NOMO-1 (cell line): ENCODE results near the gene ANKIB1.

Experiments
- DNase-seq, 2 experiments: peaks; one replicate each; lab custom pipeline; 2025; ENCODE audit not compliant: unreplicated experiment in 2 of 2; lab: John Stamatoyannopoulos, UW

The ANKIB1 gene

GRCh38 chr7:92446869-92447344 is 201.1 kb downstream of the ANKIB1 start:
- no peak for DNase-seq

- DNase-seq = peak; percentile 99
Observed at GRCh38 chr7:92447345-92448204, 201.8 kb downstream of the ANKIB1 start, which contains the start of gene GATAD1. GATAD1 (plus strand) TSS chr7:92447482; CDS start chr7:92447730, 248 bp downstream.

GRCh38 chr7:92448205-92448747 is 202.5 kb downstream of the ANKIB1 start:
- peak; percentile 83 to 99 for DNase-seq
